KOPT-K1 (cell line): ENCODE data around the gene BEST2.

Experiments
- H3K27ac ChIP-seq: fragments of 200-600 bp; sonication (generic); 2 replicates; pipeline ENCODE4 v1.5.1; 2016; ENCODE audit warnings: antibody characterized with exemption, mild to moderate bottlenecking, low read depth, low read length; ENCODE audit not compliant: poor library complexity, severe bottlenecking
- H3K36me3 ChIP-seq: fragments of 200-600 bp; sonication (generic); 2 replicates; pipeline ENCODE4 v1.5.1; 2017; ENCODE audit warnings: antibody characterized with exemption, mild to moderate bottlenecking, low read length, moderate library complexity; ENCODE audit not compliant: insufficient read depth
- H3K9me3 ChIP-seq: fragments of 200-600 bp; sonication (generic); 2 replicates; pipeline ENCODE4 v1.5.1; 2017; ENCODE audit warnings: antibody characterized with exemption, low read length, mild to moderate bottlenecking; ENCODE audit not compliant: insufficient read depth, poor library complexity, severe bottlenecking

The BEST2 gene

GRCh38 chr19:12806242-12807081, 54.9 kb downstream of the BEST2 start, which contains the start of gene RNASEH2A:
TSS of gene RNASEH2A (plus strand) at chr19:12806584. CDS start at chr19:12806674, 90 bp downstream.
- Histone ChIP-seq H3K27ac (peak within 1 kb of the TSS; percentile 77), H3K36me3 (peaks cover 36% of the 10 kb centered on the region), H3K9me3 (no peaks in the 10 kb centered on the region)
